ENCODE data around the gene MDC1. TPM values are rescaled to one million over a fixed set of nuclear protein-coding genes. Genes with fewer than 3 reads are reported as not detected.

Gene MDC1
- total and polyA plus RNA-seq, 2 of the 13 experiments (the other 11 are each of a cell fraction or from before 2014, with no cell fraction given), result 8.4 to 14.0 TPM

- TF ChIP-seq ARID3A (IDR thresholded peaks at IDR 0.05; ENCODE audit: low read depth, low read length), result peak; percentile 97
- no peak for TF ChIP-seq ZSCAN22 (CRISPR knock-in tag; IDR thresholded peaks at IDR 0.05)
- peak; percentile 72; the same call in 1 of the 2 replicates for TF ChIP-seq ZC3H13 (CRISPR knock-in tag; IDR thresholded peaks at IDR 0.05)
These were observed 44.4 kb downstream of the MDC1 start, which contains the start of gene DHX16 (continued) for GRCh38 chr6:30672445-30673253.

GRCh38 chr6:30670760-30671527, 46.1 kb downstream of the MDC1 start:
- H3K36me3 ChIP-seq (replicated peaks in 1 of 2; ENCODE audit: control insufficient read depth in 1 of 2, insufficient read depth in 2 of 2, low read length in 2 of 2), result peaks cover 14 to 35% of the 10 kb centered on the region in 2 experiments
- POLR2A ChIA-PET, result interaction anchor here (2.3 to 2.7 kb wide), 2 partner anchors 14 to 53 kb away, joined by 26 to 27 read pairs; partner anchors contain the start of genes MRPS18B and PPP1R10
- no peak overlapping the region for H2AFZ ChIP-seq (ENCODE audit: low read length)
- TSS peak; percentile 35 for BruUV-seq (replicated peaks)
- H3K27ac ChIP-seq (ENCODE audit: extremely low read length, insufficient read depth, low read length), result no peak overlapping the region
- peak; percentile 45 for DNase-seq (ENCODE audit: low spot score)
- peak; percentile 64 for ATAC-seq
- H3K9ac ChIP-seq (ENCODE audit: insufficient read depth, low read depth, low read length), result peak overlapping the region; percentile 85; the same call in 1 of the 2 replicates
- 92% methylated on average over 27 of the region's 27 CpGs for WGBS (ENCODE audit: low lambda C conversion rate)
- peaks cover 4% of the 10 kb centered on the region; the same call in 1 of the 2 replicates for H4K20me1 ChIP-seq (ENCODE audit: insufficient read depth, low read length)
- peak; percentile 28 for FAIRE-seq
- no peaks in the 10 kb centered on the region for H3K9me3 ChIP-seq (ENCODE audit: low read length)
- peak overlapping the region; percentile 73 for H3K4me2 ChIP-seq (ENCODE audit: low read depth, low read length)
- in situ Hi-C loops (cut with HindIII; ENCODE audit: extremely low pct_ligation_motif_present, low pct_unique_long_range_greater_than_20kb), result loop anchor here (5.0 kb wide), 2 partner anchors 44 to 189 kb away; partner anchors contain the start of gene ATAT1
- intact Hi-C loops (cut with micrococcal nuclease; ENCODE audit: unreplicated experiment), result loop anchor here (10.0 kb wide), 2 partner anchors 126 to 154 kb away; no protein-coding TSS in a partner anchor
- peak overlapping the region in 2 of 3 experiments; percentile 76 to 95; a peak in 3 of 6 replicates for H3K4me3 ChIP-seq (replicated peaks in 1 of 3; ENCODE audit: insufficient read depth in 1 of 3, low read depth in 2 of 3, low read length in 3 of 3)
- H3K27me3 ChIP-seq (ENCODE audit: control insufficient read depth in 1 of 2, insufficient read depth in 2 of 2, low read length in 2 of 2), result no peaks in the 10 kb centered on the region; a peak in 1 of 5 replicates
- CTCF ChIA-PET (ENCODE audit: low intra/inter-chr PET ratio, low total read pairs), result no interaction called here
- peaks cover 31% of the 10 kb centered on the region for H3K4me1 ChIP-seq (ENCODE audit: insufficient read depth, low read length)
- H3K79me2 ChIP-seq (ENCODE audit: insufficient read depth, low read length), result peaks cover 25% of the 10 kb centered on the region
- TF ChIP-seq PTBP1 (IDR thresholded peaks at IDR 0.05; ENCODE audit: low read depth, low read length, poor library complexity, severe bottlenecking) (no peak), ZFAT (CRISPR knock-in tag; conservative IDR thresholded peaks at IDR 0.05) (no peak), PCBP1 (IDR thresholded peaks at IDR 0.05; ENCODE audit: borderline replicate concordance, low read depth, low read length) (no peak), IRF9 (CRISPR knock-in tag; IDR thresholded peaks at IDR 0.05; ENCODE audit: borderline replicate concordance) (no peak), SAP130 (CRISPR knock-in tag; IDR thresholded peaks at IDR 0.05; ENCODE audit: low read depth) (peak; percentile 27; the same call in 1 of the 2 replicates), ZEB1 (IDR thresholded peaks at IDR 0.05; ENCODE audit: insufficient replicate concordance, low read depth) (no peak), SETDB1 (CRISPR knock-in tag; IDR thresholded peaks at IDR 0.05; ENCODE audit: borderline replicate concordance) (no peak), TERF1 (CRISPR knock-in tag; IDR thresholded peaks at IDR 0.05) (no peak), ZNF704 (CRISPR knock-in tag; IDR thresholded peaks at IDR 0.05; ENCODE audit: borderline replicate concordance) (0 out of 2 replicates have a peak, but pooled peaks have one; percentile 35), ARNTL (CRISPR knock-in tag; IDR thresholded peaks at IDR 0.05) (no peak), ATF7-NPFF (CRISPR knock-in tag; IDR thresholded peaks at IDR 0.05; ENCODE audit: low read depth) (no peak)

Measured in HepG2 (cell line).